Motor neuron (in vitro differentiated cells): Measurements from ENCODE around the gene PIK3R5. TPM values are rescaled to one million over a fixed set of nuclear protein-coding genes. Genes with fewer than 3 reads are reported as not detected.

Experiments
- ATAC-seq, 8 experiments: fragments of 200-7000 bp; cut with Tn5 transposase; replicated peaks in 6 of 8; 2 replicates each; pipeline ENCODE4 v1.8.0; 2021; ENCODE audit warnings: mild to moderate bottlenecking in 8 of 8, moderate library complexity in 8 of 8
- H3K27ac ChIP-seq, 2 donors: fragments of 250-450 bp; sonication (Bioruptor Pico); 2 replicates each; pipeline ENCODE4 v1.9.0; 2021; ENCODE audit warnings: antibody characterized with exemption in 2 of 2, mild to moderate bottlenecking in 2 of 2, moderate library complexity in 1 of 2
- H3K4me1 ChIP-seq, 2 donors: fragments of 250-450 bp; sonication (Bioruptor Pico); replicated peaks in 1 of 2; 2 replicates each; pipeline ENCODE4 v1.6.1; 2021; ENCODE audit warnings: antibody characterized with exemption in 2 of 2, mild to moderate bottlenecking in 2 of 2, moderate library complexity in 1 of 2
- H3K4me3 ChIP-seq, 5 donors: fragments of 250-450 bp; sonication (Bioruptor Pico); 2 replicates each; pipeline ENCODE4 v1.9.0; 2021; ENCODE audit warnings: antibody characterized with exemption in 5 of 5, mild to moderate bottlenecking in 5 of 5, moderate library complexity in 4 of 5
- WGBS, 10 experiments: fragments of 450-650 bp; shearing (Covaris generic); methylation state at CpG; one replicate each; pipeline ENCODE4 v1.0.0; 2022; 5-methylcytosine and 5-hydroxymethylcytosine counted together
- in situ Hi-C, 9 experiments: fragments of 400-800 bp; cut with MboI; loops; one replicate each; pipeline ENCODE4 v1.15.0; 2021; ENCODE audit warnings: low sequenced_read_pairs in 9 of 9, low pct_unique_long_range_greater_than_20kb in 2 of 9; ENCODE audit not compliant: unreplicated experiment in 9 of 9
- total RNA-seq, 8 experiments: library from RNA; unstranded; fragments of 300-600 nt; gene quantifications; 2 replicates each; pipeline versions ENCODE4 v1.2.3 to v1.2.4, GENCODE V29; 2022

The PIK3R5 gene
- total RNA-seq, 8 experiments from 2014 or later, result 0.27 to 1.7 (median 0.86) TPM

- 40 to 100% (median 82%) methylated on average over 1 to 5 of the region's 8 CpGs; no CpG with 5 or more reads in 3 of the 10 experiments for WGBS, 10 experiments
- Histone ChIP-seq H3K27ac (no peak overlapping the region), H3K4me1 (no peaks in the 10 kb centered on the region), H3K4me3 (no peak overlapping the region)
- in situ Hi-C loops, result loop anchor here in 1 of 9 experiments (10.0 kb wide), 1 partner anchor 85 kb away; no protein-coding TSS in a partner anchor
- ATAC-seq, result no peak
Measured at GRCh38 chr17:8909586-8910270, 55.8 kb downstream of the PIK3R5 start.

- no peak overlapping the region for H3K27ac ChIP-seq
- no peak for ATAC-seq
- 20 to 90% (median 60%) methylated on average over 1 to 4 of the region's 7 CpGs; no CpG with 5 or more reads in 6 of the 10 experiments for WGBS, 10 experiments
- in situ Hi-C loops, result loop anchor here in 1 of 9 experiments (10.0 kb wide), 1 partner anchor 89 kb away; no protein-coding TSS in a partner anchor
- no peaks in the 10 kb centered on the region for H3K4me1 ChIP-seq
- no peak overlapping the region for H3K4me3 ChIP-seq
Measured at GRCh38 chr17:8905331-8905730, 60.2 kb downstream of the PIK3R5 start.

- WGBS, 10 experiments, result 20 to 100% (median 69%) methylated on average over 1 to 3 of the region's 5 CpGs; no CpG with 5 or more reads in 2 of the 10 experiments
- H3K27ac ChIP-seq, result no peak overlapping the region
Measured at GRCh38 chr17:8904686-8905085, 60.8 kb downstream of the PIK3R5 start.

GRCh38 chr17:8904201-8904600 is 61.3 kb downstream of the PIK3R5 start:
- Histone ChIP-seq H3K4me1 (no peaks in the 10 kb centered on the region), H3K4me3 (no peak overlapping the region), H3K27ac (no peak overlapping the region)
- ATAC-seq, result no peak
- in situ Hi-C loops, result loop anchor here in 1 of 9 experiments (10.0 kb wide), 1 partner anchor 91 kb away; no protein-coding TSS in a partner anchor
- WGBS, 10 experiments, result 0 to 100% (median 54%) methylated on average over 1 to 2 of the region's 2 CpGs; no CpG with 5 or more reads in 4 of the 10 experiments

More at GRCh38 chr17:8904686-8905085, 60.8 kb downstream of the PIK3R5 start:
- H3K4me1 ChIP-seq, result no peaks in the 10 kb centered on the region
- in situ Hi-C loops, result loop anchor here in 1 of 9 experiments (10.0 kb wide), 1 partner anchor 90 kb away; no protein-coding TSS in a partner anchor
- ATAC-seq, result no peak
- no peak overlapping the region for H3K4me3 ChIP-seq

- in situ Hi-C loops, result loop anchor here in 1 of 9 experiments (10.0 kb wide), 1 partner anchor 94 kb away; no protein-coding TSS in a partner anchor
Measured at GRCh38 chr17:8900626-8901585, 64.6 kb downstream of the PIK3R5 start.

GRCh38 chr17:8900207-8900606 is 65.3 kb downstream of the PIK3R5 start:
- ATAC-seq, result no peak
- Histone ChIP-seq H3K4me3 (no peak overlapping the region), H3K27ac (no peak overlapping the region), H3K4me1 (no peaks in the 10 kb centered on the region)
- WGBS, 10 experiments, result 61 to 93% (median 80%) methylated on average over 1 to 6 of the region's 6 CpGs; no CpG with 5 or more reads in 2 of the 10 experiments
- in situ Hi-C loops, result loop anchor here in 1 of 9 experiments (10.0 kb wide), 1 partner anchor 95 kb away; no protein-coding TSS in a partner anchor

More at GRCh38 chr17:8900626-8901585, 64.6 kb downstream of the PIK3R5 start:
- WGBS, 10 experiments, result 20 to 100% (median 60%) methylated on average over 1 to 6 of the region's 15 CpGs; no CpG with 5 or more reads in 1 of the 10 experiments
- peak in 1 of 8 experiments; percentile 39 for ATAC-seq
- H3K4me1 ChIP-seq, result no peaks in the 10 kb centered on the region
- H3K4me3 ChIP-seq, result no peak overlapping the region
- H3K27ac ChIP-seq, result no peak overlapping the region

- WGBS, 10 experiments, result 47 to 100% (median 89%) methylated on average over 1 to 6 of the region's 6 CpGs; no CpG with 5 or more reads in 1 of the 10 experiments
- H3K4me1 ChIP-seq, result peaks cover 0 to 7% of the 10 kb centered on the region in 2 donors
- no peak for ATAC-seq
- no peak overlapping the region for H3K4me3 ChIP-seq
- in situ Hi-C loops, result loop anchor here in 1 of 9 experiments (25.0 kb wide), 1 partner anchor 111 kb away; the partner anchor contains the start of gene MFSD6L
- no peak overlapping the region for H3K27ac ChIP-seq
Measured at GRCh38 chr17:8898636-8899035, 66.9 kb downstream of the PIK3R5 start.

- Histone ChIP-seq H3K4me3 (no peak overlapping the region), H3K4me1 (peaks cover 0 to 7% of the 10 kb centered on the region in 2 donors), H3K27ac (no peak overlapping the region)
- ATAC-seq, result no peak
- in situ Hi-C loops, result loop anchor here in 1 of 9 experiments (25.0 kb wide), 1 partner anchor 111 kb away; the partner anchor contains the start of gene MFSD6L
- WGBS, 10 experiments, result 0 to 100% (median 83%) methylated on average over 1 to 2 of the region's 2 CpGs; no CpG with 5 or more reads in 4 of the 10 experiments
Measured at GRCh38 chr17:8898126-8898525, 67.4 kb downstream of the PIK3R5 start.

- in situ Hi-C loops, result loop anchor here in 1 of 9 experiments (25.0 kb wide), 1 partner anchor 110 kb away; the partner anchor contains the start of gene MFSD6L
Measured at GRCh38 chr17:8896641-8897635, 68.6 kb downstream of the PIK3R5 start.

GRCh38 chr17:8896087-8896486 is 69.4 kb downstream of the PIK3R5 start:
- WGBS, 10 experiments, result 43 to 100% (median 80%) methylated on average over 1 to 3 of the region's 3 CpGs; no CpG with 5 or more reads in 3 of the 10 experiments
- ATAC-seq, result no peak
- in situ Hi-C loops, result loop anchor here in 1 of 9 experiments (25.0 kb wide), 1 partner anchor 109 kb away; the partner anchor contains the start of gene MFSD6L

More at GRCh38 chr17:8896641-8897635, 68.6 kb downstream of the PIK3R5 start:
- no peak overlapping the region for H3K4me3 ChIP-seq
- 40 to 91% (median 80%) methylated on average over 1 to 6 of the region's 12 CpGs; no CpG with 5 or more reads in 2 of the 10 experiments for WGBS, 10 experiments
- H3K27ac ChIP-seq, result no peak overlapping the region
- no peak for ATAC-seq
- peaks cover 0 to 7% of the 10 kb centered on the region in 2 donors for H3K4me1 ChIP-seq

More at GRCh38 chr17:8896087-8896486, 69.4 kb downstream of the PIK3R5 start:
- no peak overlapping the region for H3K27ac ChIP-seq
- no peak overlapping the region for H3K4me3 ChIP-seq
- H3K4me1 ChIP-seq, result peaks cover 0 to 7% of the 10 kb centered on the region in 2 donors
